Measurements from ENCODE around the gene BUD31. TPM values are rescaled to one million over a fixed set of nuclear protein-coding genes. Genes with fewer than 3 reads are reported as not detected.

BUD31 gene
- total and polyA plus RNA-seq, 2 experiments from 2014 or later: 77.1 to 247 TPM

DNA sequence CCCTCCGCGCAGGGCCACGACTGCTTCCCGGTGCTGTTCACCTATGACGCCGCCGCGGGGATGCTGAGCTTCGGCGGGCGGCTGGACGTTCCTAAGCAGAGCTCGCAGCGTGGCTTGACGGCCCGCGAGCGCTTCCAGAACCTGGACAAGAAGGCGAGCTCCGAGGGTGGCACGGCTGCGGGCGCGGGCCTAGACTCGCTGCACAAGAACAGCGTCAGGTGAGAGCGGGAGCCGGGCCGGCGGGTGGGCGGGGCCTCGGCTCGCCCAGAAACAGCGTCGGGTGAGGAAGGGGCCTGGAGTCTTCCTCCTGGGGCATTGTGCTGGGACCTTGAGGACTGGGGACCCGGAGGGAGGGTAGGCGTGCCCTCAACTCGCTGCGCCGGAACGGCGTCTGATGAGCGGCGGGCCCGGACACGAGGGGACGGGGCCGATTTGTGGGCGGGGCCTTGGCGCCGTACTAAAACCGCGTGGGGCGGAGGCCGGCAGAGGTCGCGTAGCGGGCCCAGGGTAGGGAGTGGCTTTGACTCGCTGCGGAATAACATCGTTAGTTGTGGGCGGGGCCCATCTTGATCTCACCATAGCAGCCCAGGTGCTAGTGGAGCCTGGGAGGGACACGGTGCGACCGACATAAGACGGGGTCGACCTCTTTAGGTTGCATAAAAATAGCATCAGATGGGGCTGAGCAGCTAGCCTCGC is 16.0 kb upstream of the BUD31 start:
- peaks cover 8% of the 10 kb centered on the region; the same call in 1 of the 2 replicates for H3K36me3 ChIP-seq (ENCODE audit: insufficient read depth)
- H3K4me1 ChIP-seq (ENCODE audit: insufficient read depth): peaks cover 5% of the 10 kb centered on the region; the same call in 1 of the 2 replicates
- Mint-ChIP-seq H3K27ac (peak overlapping the region; percentile 97), H3K9me3 (no peaks in the 10 kb centered on the region), H3K4me1 (peaks cover 15% of the 10 kb centered on the region), H3K36me3 (ENCODE audit: low read depth) (peaks cover 46% of the 10 kb centered on the region), H3K4me3 (peak overlapping the region; percentile 91), H3K27me3 (ENCODE audit: insufficient read depth, low read depth, poor library complexity) (peaks cover 23% of the 10 kb centered on the region)
- no peaks in the 10 kb centered on the region for H3K79me2 ChIP-seq (replicated peaks; ENCODE audit: insufficient read depth)
- H3K4me2 ChIP-seq: peak overlapping the region; percentile 85
- no peaks in the 10 kb centered on the region for H3K9me2 ChIP-seq (ENCODE audit: insufficient read depth)
- H3F3A ChIP-seq (replicated peaks; ENCODE audit: low read depth): peaks cover 30% of the 10 kb centered on the region
- no peaks in the 10 kb centered on the region for H3K27me3 ChIP-seq (ENCODE audit: insufficient read depth)
- DNase-seq (ENCODE audit: low spot score) (peak; percentile 93), ATAC-seq (peak; percentile 81)
- H2AFZ ChIP-seq: peak overlapping the region; percentile 75; the same call in 1 of the 2 replicates
- H3K4me3 ChIP-seq: peak overlapping the region; percentile 65
- peaks cover 21% of the 10 kb centered on the region for H4K20me1 ChIP-seq (replicated peaks; ENCODE audit: insufficient read depth)
- peak overlapping the region; percentile 90 for H3K27ac ChIP-seq (ENCODE audit: low read depth)
- TF ChIP-seq STAT1 (IDR thresholded peaks at IDR 0.05; ENCODE audit: unreplicated experiment) (no peak), POLR2AphosphoS5 (IDR thresholded peaks at IDR 0.05; ENCODE audit: low read depth) (peak; percentile 50; the same call in 1 of the 2 replicates)

DNA sequence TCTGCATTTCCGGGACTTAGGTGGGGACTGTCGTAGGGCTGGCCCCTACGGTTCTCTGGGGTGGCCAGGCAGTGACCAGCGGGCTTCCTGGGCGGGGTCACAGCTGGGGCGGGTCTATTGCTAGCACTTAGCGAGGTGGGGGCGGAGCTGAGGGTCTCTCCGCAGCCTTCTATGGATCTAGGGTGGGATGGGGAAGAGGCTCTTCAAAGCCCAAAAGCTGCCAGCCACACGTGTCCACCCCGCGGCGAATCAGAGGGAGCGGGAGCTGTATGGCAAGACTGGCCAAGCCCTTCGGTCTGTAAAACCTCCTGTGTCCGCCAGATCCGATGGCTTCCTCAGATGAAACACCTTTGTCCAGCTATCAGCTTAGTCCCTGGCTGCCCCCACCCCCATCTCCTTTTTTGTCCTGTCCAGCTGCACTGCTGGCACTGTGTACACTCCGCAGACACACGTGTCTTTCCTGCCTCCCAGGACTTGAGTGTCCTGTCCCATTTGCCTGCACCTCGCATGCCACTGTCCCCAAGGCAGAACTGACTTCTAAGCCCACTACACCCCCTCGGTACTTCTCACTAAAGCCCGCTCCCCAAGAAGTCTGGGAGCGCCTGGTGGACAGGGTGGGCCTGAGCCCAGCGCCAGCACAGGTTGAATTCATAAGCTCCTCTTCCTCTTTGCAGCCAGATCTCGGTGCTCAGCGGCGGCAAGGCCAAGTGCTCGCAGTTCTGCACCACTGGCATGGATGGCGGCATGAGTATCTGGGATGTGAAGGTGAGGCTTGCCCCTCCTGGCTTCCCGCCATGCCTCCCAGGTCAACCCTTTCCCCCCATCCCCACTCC is 15.2 kb upstream of the BUD31 start:
- Histone ChIP-seq H3K4me3 (peak overlapping the region; percentile 65), H3K4me2 (peak overlapping the region; percentile 85), H4K20me1 (replicated peaks; ENCODE audit: insufficient read depth) (peaks cover 23% of the 10 kb centered on the region), H3K9me2 (ENCODE audit: insufficient read depth) (no peaks in the 10 kb centered on the region), H3K27me3 (ENCODE audit: insufficient read depth) (no peaks in the 10 kb centered on the region), H3K79me2 (replicated peaks; ENCODE audit: insufficient read depth) (no peaks in the 10 kb centered on the region), H3K4me1 (ENCODE audit: insufficient read depth) (peaks cover 5% of the 10 kb centered on the region; the same call in 1 of the 2 replicates), H3K36me3 (ENCODE audit: insufficient read depth) (peaks cover 8% of the 10 kb centered on the region; the same call in 1 of the 2 replicates), H3K27ac (ENCODE audit: low read depth) (peak overlapping the region; percentile 90), H2AFZ (0 out of 2 replicates have a peak overlapping the region, but pooled peaks have one; percentile 75), H3F3A (replicated peaks; ENCODE audit: low read depth) (peaks cover 35% of the 10 kb centered on the region)
- H3K27me3 Mint-ChIP-seq (ENCODE audit: insufficient read depth, low read depth, poor library complexity): peaks cover 29% of the 10 kb centered on the region
- H3K27ac Mint-ChIP-seq: peak overlapping the region; percentile 97
- H3K4me1 Mint-ChIP-seq: peaks cover 16% of the 10 kb centered on the region
- no peak for TF ChIP-seq EZH2 (IDR thresholded peaks at IDR 0.05; ENCODE audit: low read depth, unreplicated experiment)
- TF ChIP-seq, protein P1, sequence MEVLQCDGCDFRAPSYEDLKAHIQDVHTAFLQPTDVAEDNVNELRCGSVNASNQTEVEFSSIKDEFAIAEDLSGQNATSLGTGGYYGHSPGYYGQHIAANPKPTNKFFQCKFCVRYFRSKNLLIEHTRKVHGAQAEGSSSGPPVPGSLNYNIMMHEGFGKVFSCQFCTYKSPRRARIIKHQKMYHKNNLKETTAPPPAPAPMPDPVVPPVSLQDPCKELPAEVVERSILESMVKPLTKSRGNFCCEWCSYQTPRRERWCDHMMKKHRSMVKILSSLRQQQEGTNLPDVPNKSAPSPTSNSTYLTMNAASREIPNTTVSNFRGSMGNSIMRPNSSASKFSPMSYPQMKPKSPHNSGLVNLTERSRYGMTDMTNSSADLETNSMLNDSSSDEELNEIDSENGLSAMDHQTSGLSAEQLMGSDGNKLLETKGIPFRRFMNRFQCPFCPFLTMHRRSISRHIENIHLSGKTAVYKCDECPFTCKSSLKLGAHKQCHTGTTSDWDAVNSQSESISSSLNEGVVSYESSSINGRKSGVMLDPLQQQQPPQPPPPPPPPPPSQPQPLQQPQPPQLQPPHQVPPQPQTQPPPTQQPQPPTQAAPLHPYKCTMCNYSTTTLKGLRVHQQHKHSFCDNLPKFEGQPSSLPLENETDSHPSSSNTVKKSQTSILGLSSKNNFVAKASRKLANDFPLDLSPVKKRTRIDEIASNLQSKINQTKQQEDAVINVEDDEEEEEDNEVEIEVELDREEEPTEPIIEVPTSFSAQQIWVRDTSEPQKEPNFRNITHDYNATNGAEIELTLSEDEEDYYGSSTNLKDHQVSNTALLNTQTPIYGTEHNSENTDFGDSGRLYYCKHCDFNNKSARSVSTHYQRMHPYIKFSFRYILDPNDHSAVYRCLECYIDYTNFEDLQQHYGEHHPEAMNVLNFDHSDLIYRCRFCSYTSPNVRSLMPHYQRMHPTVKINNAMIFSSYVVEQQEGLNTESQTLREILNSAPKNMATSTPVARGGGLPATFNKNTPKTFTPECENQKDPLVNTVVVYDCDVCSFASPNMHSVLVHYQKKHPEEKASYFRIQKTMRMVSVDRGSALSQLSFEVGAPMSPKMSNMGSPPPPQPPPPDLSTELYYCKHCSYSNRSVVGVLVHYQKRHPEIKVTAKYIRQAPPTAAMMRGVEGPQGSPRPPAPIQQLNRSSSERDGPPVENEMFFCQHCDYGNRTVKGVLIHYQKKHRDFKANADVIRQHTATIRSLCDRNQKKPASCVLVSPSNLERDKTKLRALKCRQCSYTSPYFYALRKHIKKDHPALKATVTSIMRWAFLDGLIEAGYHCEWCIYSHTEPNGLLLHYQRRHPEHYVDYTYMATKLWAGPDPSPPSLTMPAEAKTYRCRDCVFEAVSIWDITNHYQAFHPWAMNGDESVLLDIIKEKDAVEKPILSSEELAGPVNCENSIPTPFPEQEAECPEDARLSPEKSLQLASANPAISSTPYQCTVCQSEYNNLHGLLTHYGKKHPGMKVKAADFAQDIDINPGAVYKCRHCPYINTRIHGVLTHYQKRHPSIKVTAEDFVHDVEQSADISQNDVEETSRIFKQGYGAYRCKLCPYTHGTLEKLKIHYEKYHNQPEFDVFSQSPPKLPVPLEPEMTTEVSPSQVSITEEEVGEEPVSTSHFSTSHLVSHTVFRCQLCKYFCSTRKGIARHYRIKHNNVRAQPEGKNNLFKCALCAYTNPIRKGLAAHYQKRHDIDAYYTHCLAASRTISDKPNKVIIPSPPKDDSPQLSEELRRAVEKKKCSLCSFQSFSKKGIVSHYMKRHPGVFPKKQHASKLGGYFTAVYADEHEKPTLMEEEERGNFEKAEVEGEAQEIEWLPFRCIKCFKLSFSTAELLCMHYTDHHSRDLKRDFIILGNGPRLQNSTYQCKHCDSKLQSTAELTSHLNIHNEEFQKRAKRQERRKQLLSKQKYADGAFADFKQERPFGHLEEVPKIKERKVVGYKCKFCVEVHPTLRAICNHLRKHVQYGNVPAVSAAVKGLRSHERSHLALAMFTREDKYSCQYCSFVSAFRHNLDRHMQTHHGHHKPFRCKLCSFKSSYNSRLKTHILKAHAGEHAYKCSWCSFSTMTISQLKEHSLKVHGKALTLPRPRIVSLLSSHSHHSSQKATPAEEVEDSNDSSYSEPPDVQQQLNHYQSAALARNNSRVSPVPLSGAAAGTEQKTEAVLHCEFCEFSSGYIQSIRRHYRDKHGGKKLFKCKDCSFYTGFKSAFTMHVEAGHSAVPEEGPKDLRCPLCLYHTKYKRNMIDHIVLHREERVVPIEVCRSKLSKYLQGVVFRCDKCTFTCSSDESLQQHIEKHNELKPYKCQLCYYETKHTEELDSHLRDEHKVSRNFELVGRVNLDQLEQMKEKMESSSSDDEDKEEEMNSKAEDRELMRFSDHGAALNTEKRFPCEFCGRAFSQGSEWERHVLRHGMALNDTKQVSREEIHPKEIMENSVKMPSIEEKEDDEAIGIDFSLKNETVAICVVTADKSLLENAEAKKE (CRISPR knock-in tag; IDR thresholded peaks at IDR 0.05): no peak
- TF ChIP-seq, protein P2, sequence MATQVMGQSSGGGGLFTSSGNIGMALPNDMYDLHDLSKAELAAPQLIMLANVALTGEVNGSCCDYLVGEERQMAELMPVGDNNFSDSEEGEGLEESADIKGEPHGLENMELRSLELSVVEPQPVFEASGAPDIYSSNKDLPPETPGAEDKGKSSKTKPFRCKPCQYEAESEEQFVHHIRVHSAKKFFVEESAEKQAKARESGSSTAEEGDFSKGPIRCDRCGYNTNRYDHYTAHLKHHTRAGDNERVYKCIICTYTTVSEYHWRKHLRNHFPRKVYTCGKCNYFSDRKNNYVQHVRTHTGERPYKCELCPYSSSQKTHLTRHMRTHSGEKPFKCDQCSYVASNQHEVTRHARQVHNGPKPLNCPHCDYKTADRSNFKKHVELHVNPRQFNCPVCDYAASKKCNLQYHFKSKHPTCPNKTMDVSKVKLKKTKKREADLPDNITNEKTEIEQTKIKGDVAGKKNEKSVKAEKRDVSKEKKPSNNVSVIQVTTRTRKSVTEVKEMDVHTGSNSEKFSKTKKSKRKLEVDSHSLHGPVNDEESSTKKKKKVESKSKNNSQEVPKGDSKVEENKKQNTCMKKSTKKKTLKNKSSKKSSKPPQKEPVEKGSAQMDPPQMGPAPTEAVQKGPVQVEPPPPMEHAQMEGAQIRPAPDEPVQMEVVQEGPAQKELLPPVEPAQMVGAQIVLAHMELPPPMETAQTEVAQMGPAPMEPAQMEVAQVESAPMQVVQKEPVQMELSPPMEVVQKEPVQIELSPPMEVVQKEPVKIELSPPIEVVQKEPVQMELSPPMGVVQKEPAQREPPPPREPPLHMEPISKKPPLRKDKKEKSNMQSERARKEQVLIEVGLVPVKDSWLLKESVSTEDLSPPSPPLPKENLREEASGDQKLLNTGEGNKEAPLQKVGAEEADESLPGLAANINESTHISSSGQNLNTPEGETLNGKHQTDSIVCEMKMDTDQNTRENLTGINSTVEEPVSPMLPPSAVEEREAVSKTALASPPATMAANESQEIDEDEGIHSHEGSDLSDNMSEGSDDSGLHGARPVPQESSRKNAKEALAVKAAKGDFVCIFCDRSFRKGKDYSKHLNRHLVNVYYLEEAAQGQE (IDR thresholded peaks at IDR 0.05; ENCODE audit: unreplicated experiment): no peak
- TF ChIP-seq POLR2AphosphoS5 (IDR thresholded peaks at IDR 0.05; ENCODE audit: low read depth): peak; percentile 41; the same call in 1 of the 2 replicates
- no peak for TF ChIP-seq STAT1 (IDR thresholded peaks at IDR 0.05; ENCODE audit: unreplicated experiment)
- no peak for TF ChIP-seq ZNF114 (CRISPR knock-in tag; IDR thresholded peaks at IDR 0.05)
- peaks cover 46% of the 10 kb centered on the region for H3K36me3 Mint-ChIP-seq (ENCODE audit: low read depth)
- no peaks in the 10 kb centered on the region for H3K9me3 Mint-ChIP-seq
- DNase-seq (ENCODE audit: low spot score) (peak; percentile 94), ATAC-seq (peak; percentile 80)
- H3K4me3 Mint-ChIP-seq: peak overlapping the region; percentile 91
